HepG2 (cell line): Measurements from ENCODE around the gene RAPGEF6. TPM values are rescaled to one million over a fixed set of nuclear protein-coding genes. Genes with fewer than 3 reads are reported as not detected.

Experiments used
- ATAC-seq: fragments of 200-7000 bp; cut with Tn5 transposase; 3 replicates; pipeline ENCODE4 v1.9.1; 2020; ENCODE audit warnings: mild to moderate bottlenecking, moderate library complexity
- BruUV-seq: library from RNA; stranded (reverse); fragments of 400-500 nt; replicated peaks from 2 replicates; lab custom pipeline; 2021; lab: Mats Ljungman, UMichigan
- CTCF ChIA-PET: fragments of 300-600 bp; formaldehyde crosslinking; extraction: SDS; loops from one replicate; lab custom pipeline; 2021; ENCODE audit warnings: low total read pairs, inconsistent platforms, low intra/inter-chr PET ratio; lab: Yijun Ruan, JAX
- POLR2A ChIA-PET: fragments of 350-600 bp; sonication (Branson Sonifier 250); formaldehyde crosslinking; loops from one replicate; lab custom pipeline; 2020; ENCODE audit warnings: antibody characterized with exemption, inconsistent platforms; lab: Yijun Ruan, JAX
- DNase-seq: peaks from one replicate; pipeline ENCODE4 v3.0.0-alpha.2; 2015; ENCODE audit warnings: low spot score
- FAIRE-seq: peaks from 3 replicates; lab custom pipeline; 2011; peaks lifted over from hg19 to GRCh38; lab: Jason Lieb, UNC
- H2AFZ ChIP-seq: one replicate; pipeline ENCODE4 v1.6.1; 2011; ENCODE audit warnings: low read length, inconsistent platforms
- H3K27ac ChIP-seq: fragments of 300-600 bp; 3 replicates; pipeline ENCODE4 v1.8.0; 2011; ENCODE audit warnings: mixed run types, mild to moderate bottlenecking, mixed read lengths, low read length, inconsistent platforms; ENCODE audit not compliant: insufficient read depth; ENCODE audit errors: extremely low read length
- H3K27me3 ChIP-seq, 2 experiments: fragments of 200-600 bp in 1 of 2; 2 replicates in 1 of 2; 3 replicates in 1 of 2; pipeline versions ENCODE4 v1.6.0 to v1.8.0; 2011; ENCODE audit warnings: low read length in 2 of 2, mild to moderate bottlenecking in 2 of 2, moderate library complexity in 2 of 2, inconsistent platforms in 1 of 2; ENCODE audit not compliant: insufficient read depth in 2 of 2, control insufficient read depth in 1 of 2
- H3K36me3 ChIP-seq, 2 experiments: fragments of 200-600 bp in 1 of 2; replicated peaks in 1 of 2; 2 replicates in 1 of 2; 3 replicates in 1 of 2; pipeline versions ENCODE4 v1.5.1 to v1.8.0; 2011; ENCODE audit warnings: low read length in 2 of 2, inconsistent platforms in 1 of 2; ENCODE audit not compliant: insufficient read depth in 2 of 2, control insufficient read depth in 1 of 2
- H3K4me1 ChIP-seq: 2 replicates; pipeline ENCODE4 v1.5.1; 2012; ENCODE audit warnings: low read length, inconsistent platforms; ENCODE audit not compliant: insufficient read depth
- H3K4me2 ChIP-seq: 2 replicates; pipeline ENCODE4 v1.6.0; 2011; ENCODE audit warnings: low read depth, low read length, inconsistent platforms
- H3K4me3 ChIP-seq, 3 experiments: fragments of 200-600 bp in 1 of 3; sonication (generic), shearing (Covaris generic) in 1 of 3; replicated peaks in 1 of 3; 2 replicates each; pipeline ENCODE4 v1.5.1; 2011 to 2016; ENCODE audit warnings: low read length in 3 of 3, inconsistent platforms in 2 of 3, low read depth in 2 of 3, mild to moderate bottlenecking in 2 of 3, control low read depth in 1 of 3, mixed read lengths in 1 of 3; ENCODE audit not compliant: insufficient read depth in 1 of 3
- H3K79me2 ChIP-seq: one replicate; pipeline ENCODE4 v1.6.1; 2011; ENCODE audit warnings: low read length, inconsistent platforms; ENCODE audit not compliant: insufficient read depth
- H3K9ac ChIP-seq: 2 replicates; pipeline ENCODE4 v1.6.0; 2011; ENCODE audit warnings: mild to moderate bottlenecking, low read depth, low read length, inconsistent platforms; ENCODE audit not compliant: insufficient read depth
- H3K9me3 ChIP-seq: 2 replicates; pipeline ENCODE4 v1.5.1; 2012; ENCODE audit warnings: mild to moderate bottlenecking, low read length
- H4K20me1 ChIP-seq: 2 replicates; pipeline ENCODE4 v1.6.0; 2011; ENCODE audit warnings: inconsistent platforms, mild to moderate bottlenecking, low read length, moderate library complexity; ENCODE audit not compliant: insufficient read depth
- ARHGAP35 ChIP-seq: sonication (generic); formaldehyde crosslinking; IDR thresholded peaks from 2 replicates; pipeline ENCODE4 v1.9.0; 2022; ENCODE audit warnings: mild to moderate bottlenecking, inconsistent platforms, moderate library complexity, missing genetic modification reagents, borderline replicate concordance
- ARID2 ChIP-seq: sonication (generic); formaldehyde crosslinking; IDR thresholded peaks from 2 replicates; pipeline ENCODE4 v1.8.1; 2022; ENCODE audit warnings: mild to moderate bottlenecking, missing genetic modification reagents, borderline replicate concordance
- PHB2 ChIP-seq: fragments of 450-650 bp; IDR thresholded peaks from 2 replicates; pipeline ENCODE4 v1.6.1; 2018; ENCODE audit not compliant: partially characterized antibody
- SALL2 ChIP-seq: sonication (generic); formaldehyde crosslinking; IDR thresholded peaks from 2 replicates; pipeline ENCODE4 v1.8.1; 2023; ENCODE audit warnings: mild to moderate bottlenecking, missing genetic modification reagents, inconsistent platforms
- SRSF4 ChIP-seq: fragments of 200-400 bp; formaldehyde crosslinking; IDR thresholded peaks from one replicate; pipeline ENCODE4 v1.6.1; 2018; ENCODE audit warnings: mild to moderate bottlenecking, low read depth, low read length, moderate library complexity; ENCODE audit not compliant: poor library complexity, severe bottlenecking
- WGBS: methylation state at CpG from one replicate; pipeline ENCODE4 v1.1.6; 2017; ENCODE audit warnings: low lambda C conversion rate; 5-methylcytosine and 5-hydroxymethylcytosine counted together
- in situ Hi-C: cut with HindIII; loops from 2 replicates; pipeline ENCODE4 v1.10.0; 2017; ENCODE audit warnings: low pct_unique_long_range_greater_than_20kb; ENCODE audit not compliant: extremely low pct_ligation_motif_present
- intact Hi-C: fragments of 100-400 bp; cut with micrococcal nuclease; formaldehyde crosslinking; loops from one replicate; pipeline ENCODE4 v1.10.0; 2022; ENCODE audit not compliant: unreplicated experiment
- polyA plus RNA-seq, 8 experiments: library from polyadenylated mRNA; depleted of rRNA in 3 of 8; stranded (reverse) in 7 of 8; unstranded in 1 of 8; fragments of >200 nt; fragmentation: Illumina TruSeq in 4 of 8; extraction: Trizol in 4 of 8; gene quantifications; 2 replicates each; pipeline versions ENCODE4 v1.2.1 to v1.2.3, GENCODE V29; 2011 to 2016; ENCODE audit warnings: low read depth in 4 of 8, missing spikeins in 1 of 8, mixed read lengths in 1 of 8; ENCODE audit not compliant: insufficient read depth in 1 of 8
- total RNA-seq, 5 experiments: library from RNA; depleted of rRNA; stranded (reverse); fragments of >200 nt; fragmentation: Illumina TruSeq; extraction: Trizol; gene quantifications; 2 replicates each; pipeline ENCODE4 v1.2.3, GENCODE V29; 2016; ENCODE audit warnings: low read depth in 1 of 5
- TF ChIP-seq, protein P1 (sequence below): sonication (generic); formaldehyde crosslinking; IDR thresholded peaks from 2 replicates; pipeline ENCODE4 v1.4.0; 2020; ENCODE audit warnings: missing genetic modification reagents

RAPGEF6 gene
- total and polyA plus RNA-seq, 2 of the 13 experiments (the other 11 are each of a cell fraction or from before 2014, with no cell fraction given) = 7.7 to 24.6 TPM

DNA sequence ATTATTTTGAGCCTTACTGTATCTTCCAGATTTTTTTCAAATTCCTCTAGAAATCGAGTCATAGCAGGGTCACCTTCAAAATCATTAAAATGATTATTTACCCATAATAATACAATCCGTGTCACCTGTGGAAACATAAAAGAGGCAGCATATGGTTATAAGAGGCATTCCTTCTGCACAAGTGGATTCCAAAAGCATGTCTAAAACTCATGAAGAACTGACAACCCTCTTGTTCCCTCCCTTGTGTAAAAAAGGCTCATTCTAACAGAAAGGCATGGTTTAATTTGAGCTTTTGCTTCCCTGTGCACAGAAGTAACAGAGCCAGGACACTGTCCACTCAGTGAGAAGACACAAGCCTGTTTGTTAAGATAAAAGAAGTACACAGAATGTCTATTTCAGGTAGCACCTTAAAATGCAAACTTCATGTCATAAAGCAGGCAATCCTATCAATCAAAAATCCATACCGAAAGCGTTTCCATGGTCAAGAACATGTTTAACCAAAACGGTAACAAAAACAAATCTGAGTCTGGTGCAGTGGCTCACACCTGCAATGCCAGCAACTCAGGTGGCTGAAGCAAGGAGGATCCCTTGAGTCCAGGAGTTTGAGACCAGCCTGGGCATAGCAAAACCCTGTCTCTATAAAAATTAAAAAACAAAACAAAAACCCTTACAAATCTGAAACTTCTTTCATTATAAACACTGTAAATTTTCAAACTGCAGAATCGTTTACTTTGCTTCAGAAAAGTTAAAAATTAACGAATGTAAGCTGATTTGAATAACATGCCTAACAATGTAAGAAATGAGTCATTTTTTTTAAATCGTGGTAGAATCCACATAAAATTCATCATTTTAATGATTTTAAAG is 139.3 kb downstream of the RAPGEF6 start:
- in situ Hi-C loops (no loop called here), intact Hi-C loops (no loop called here)
- DNase-seq (no peak), ATAC-seq (no peak), FAIRE-seq (no peak)
- 89% methylated on average over 8 of the region's 8 CpGs for WGBS
- Histone ChIP-seq H3K79me2 (no peaks in the 10 kb centered on the region), H3K4me1 (peaks cover 32% of the 10 kb centered on the region), H3K36me3 (peaks cover 13 to 33% of the 10 kb centered on the region in 2 experiments), H3K9ac (no peak overlapping the region), H3K4me3 (no peak overlapping the region), H3K9me3 (no peaks in the 10 kb centered on the region), H3K4me2 (no peak overlapping the region), H4K20me1 (no peaks in the 10 kb centered on the region), H3K27me3 (no peaks in the 10 kb centered on the region), H2AFZ (no peak overlapping the region), H3K27ac (no peak overlapping the region)
- ChIA-PET POLR2A (no interaction called here), CTCF (no interaction called here)
- BruUV-seq = no TSS peak
- TF ChIP-seq ARID2 (CRISPR knock-in tag) = no peak
- TF ChIP-seq SRSF4 = no peak
- TF ChIP-seq ARHGAP35 = no peak
- TF ChIP-seq, protein P1, sequence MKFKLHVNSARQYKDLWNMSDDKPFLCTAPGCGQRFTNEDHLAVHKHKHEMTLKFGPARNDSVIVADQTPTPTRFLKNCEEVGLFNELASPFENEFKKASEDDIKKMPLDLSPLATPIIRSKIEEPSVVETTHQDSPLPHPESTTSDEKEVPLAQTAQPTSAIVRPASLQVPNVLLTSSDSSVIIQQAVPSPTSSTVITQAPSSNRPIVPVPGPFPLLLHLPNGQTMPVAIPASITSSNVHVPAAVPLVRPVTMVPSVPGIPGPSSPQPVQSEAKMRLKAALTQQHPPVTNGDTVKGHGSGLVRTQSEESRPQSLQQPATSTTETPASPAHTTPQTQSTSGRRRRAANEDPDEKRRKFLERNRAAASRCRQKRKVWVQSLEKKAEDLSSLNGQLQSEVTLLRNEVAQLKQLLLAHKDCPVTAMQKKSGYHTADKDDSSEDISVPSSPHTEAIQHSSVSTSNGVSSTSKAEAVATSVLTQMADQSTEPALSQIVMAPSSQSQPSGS = no peak
- no peak for TF ChIP-seq PHB2
- no peak for TF ChIP-seq SALL2 (CRISPR knock-in tag)
